ENCODE results near the gene FXR2. TPM values are rescaled to one million over a fixed set of nuclear protein-coding genes. Genes with fewer than 3 reads are reported as not detected.

The FXR2 gene
- total RNA-seq, 4 donors from 2014 or later = 32.1 to 35.7 (median 33.9) TPM

DNA sequence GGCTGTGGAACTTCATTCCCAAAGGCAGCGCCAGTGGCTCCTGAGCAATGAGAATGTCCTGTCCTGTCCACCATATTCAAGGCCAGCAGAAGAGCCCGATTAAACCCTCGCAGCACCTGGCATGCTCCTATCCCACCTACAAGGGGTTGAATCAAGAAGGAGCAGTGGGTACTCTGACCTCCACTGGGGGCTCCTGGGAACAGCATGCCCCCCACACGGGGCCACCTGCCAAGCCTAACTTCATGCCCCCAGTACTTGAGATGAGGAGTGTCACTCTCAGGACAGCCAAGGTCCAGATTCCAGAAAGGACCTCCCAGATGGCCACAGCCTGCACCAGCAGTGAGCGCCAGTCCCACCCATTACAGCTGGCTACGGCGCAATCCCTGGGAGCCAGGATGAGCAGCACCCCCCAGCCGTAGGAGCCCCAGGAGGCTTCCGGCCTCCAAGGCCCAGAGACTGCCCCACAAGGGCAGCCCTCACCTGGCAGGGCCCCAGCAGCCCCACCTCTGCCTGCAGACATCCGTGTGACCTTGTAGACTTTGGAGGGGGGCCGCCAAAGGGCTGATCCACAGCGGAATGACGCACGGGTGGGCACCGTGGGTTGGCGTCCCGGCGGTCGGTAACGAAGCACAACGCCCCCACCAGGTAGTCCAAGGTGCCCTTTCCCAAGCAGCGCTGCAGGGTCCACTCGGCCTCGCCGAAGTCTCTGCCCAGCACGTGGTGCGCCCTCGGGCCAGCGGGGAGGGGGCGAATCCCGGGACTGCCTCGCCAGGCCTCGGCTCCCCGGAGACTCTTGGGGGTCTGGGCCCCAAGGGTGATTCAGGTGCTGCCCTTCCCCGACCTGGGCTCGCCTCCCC is 32.1 kb downstream of the FXR2 start:
- no peak overlapping the region for H3K4me3 ChIP-seq (ENCODE audit: low read depth, poor library complexity, severe bottlenecking)
- TF ChIP-seq CTCF (IDR thresholded peaks at IDR 0.05) = no peak
- no peak for TF ChIP-seq POLR2A (IDR thresholded peaks at IDR 0.05)
- DNase-seq (ENCODE audit: low spot score in 2 of 2) = peak in 1 of 2 donors; percentile 88
- 81% methylated on average over 23 to 36 of the region's 36 CpGs for WGBS, 2 donors
- intact Hi-C loops (cut with DNase I; ENCODE audit: low total_unique reads) = no loop called here

DNA sequence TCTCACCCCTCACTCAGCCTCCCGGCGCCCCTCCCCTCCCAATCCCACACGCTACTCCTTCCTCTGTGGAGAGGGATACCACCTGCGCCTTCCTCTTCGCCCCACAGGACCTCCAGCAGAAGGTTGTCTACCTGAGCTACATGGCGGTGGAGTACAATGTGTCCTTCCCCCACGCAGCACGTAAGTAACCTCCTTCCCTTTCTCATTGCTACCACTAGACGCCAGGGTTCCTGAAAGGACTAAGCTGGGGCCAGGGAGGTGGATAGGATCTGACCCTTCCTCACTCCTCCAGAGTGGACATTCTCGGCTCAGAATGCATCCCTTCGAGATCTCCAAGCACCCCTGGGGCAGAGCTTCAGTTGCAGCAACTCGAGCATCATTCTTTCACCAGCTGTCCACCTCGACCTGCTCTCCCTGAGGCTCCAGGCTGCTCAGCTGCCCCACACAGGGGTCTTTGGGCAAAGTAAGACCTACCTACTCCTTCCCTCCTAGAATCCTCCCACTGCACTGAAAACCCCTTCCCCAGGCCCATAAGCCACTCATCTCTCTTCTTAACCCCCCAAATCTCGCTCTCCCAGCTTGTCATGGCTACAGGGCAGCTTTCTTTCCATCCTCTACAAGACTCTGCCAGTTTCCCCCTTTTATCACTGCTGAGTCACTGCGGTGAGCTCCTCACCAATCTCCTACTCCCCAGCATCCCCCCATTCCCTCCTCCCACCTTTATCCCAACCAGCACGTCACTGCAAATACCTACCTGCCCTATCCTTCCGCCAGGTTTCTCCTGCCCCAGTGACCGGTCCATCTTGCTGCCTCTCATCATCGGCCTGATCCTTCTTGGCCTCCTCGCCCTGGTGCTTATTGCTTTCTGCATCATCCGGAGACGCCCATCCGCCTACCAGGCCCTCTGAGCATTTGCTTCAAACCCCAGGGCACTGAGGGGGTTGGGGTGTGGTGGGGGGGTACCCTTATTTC is 33.8 kb downstream of the FXR2 start:
- peak in 1 of 2 donors; percentile 80 for DNase-seq (ENCODE audit: low spot score in 2 of 2)
- no peak for TF ChIP-seq POLR2A (IDR thresholded peaks at IDR 0.05)
- TF ChIP-seq CTCF (IDR thresholded peaks at IDR 0.05) = no peak
- WGBS, 2 donors = 79% methylated on average over 23 of the region's 23 CpGs
- no peak overlapping the region for H3K4me3 ChIP-seq (ENCODE audit: low read depth, poor library complexity, severe bottlenecking)
- intact Hi-C loops (cut with DNase I; ENCODE audit: low total_unique reads) = no loop called here

DNA sequence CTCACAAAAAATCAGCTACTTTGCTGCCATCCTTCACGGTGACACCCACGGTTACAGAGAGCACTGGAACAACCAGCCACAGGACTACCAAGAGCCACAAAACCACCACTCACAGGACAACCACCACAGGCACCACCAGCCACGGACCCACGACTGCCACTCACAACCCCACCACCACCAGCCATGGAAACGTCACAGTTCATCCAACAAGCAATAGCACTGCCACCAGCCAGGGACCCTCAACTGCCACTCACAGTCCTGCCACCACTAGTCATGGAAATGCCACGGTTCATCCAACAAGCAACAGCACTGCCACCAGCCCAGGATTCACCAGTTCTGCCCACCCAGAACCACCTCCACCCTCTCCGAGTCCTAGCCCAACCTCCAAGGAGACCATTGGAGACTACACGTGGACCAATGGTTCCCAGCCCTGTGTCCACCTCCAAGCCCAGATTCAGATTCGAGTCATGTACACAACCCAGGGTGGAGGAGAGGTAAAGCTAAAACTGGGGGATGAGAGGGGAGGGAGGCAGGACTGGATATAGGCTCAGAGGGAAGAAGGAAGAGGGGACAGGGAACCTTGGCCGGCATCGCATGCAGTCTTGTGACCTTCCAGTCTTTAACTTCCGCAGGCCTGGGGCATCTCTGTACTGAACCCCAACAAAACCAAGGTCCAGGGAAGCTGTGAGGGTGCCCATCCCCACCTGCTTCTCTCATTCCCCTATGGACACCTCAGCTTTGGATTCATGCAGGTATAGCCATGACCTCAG is 34.7 kb downstream of the FXR2 start:
- intact Hi-C loops (cut with DNase I; ENCODE audit: low total_unique reads) = no loop called here
- 57 to 66% methylated on average over 12 of the region's 12 CpGs for WGBS, 2 donors
- no peak for TF ChIP-seq CTCF (IDR thresholded peaks at IDR 0.05)
- TF ChIP-seq POLR2A (IDR thresholded peaks at IDR 0.05) = no peak
- no peak for DNase-seq (ENCODE audit: low spot score in 2 of 2)
- H3K4me3 ChIP-seq (ENCODE audit: low read depth, poor library complexity, severe bottlenecking) = no peak overlapping the region

GRCh38 chr17:7579001-7579833 is 35.5 kb downstream of the FXR2 start, which contains the start of gene CD68:
Gene CD68, plus strand, starts transcription at chr17:7579638. Its CDS starts 40 bp downstream, at chr17:7579678.
- no peak within 1 kb of the TSS for H3K4me3 ChIP-seq (ENCODE audit: low read depth, poor library complexity, severe bottlenecking)
- intact Hi-C loops (cut with DNase I; ENCODE audit: low total_unique reads) = no loop called here
- TF ChIP-seq CTCF (IDR thresholded peaks at IDR 0.05) = no peak
- TF ChIP-seq POLR2A (IDR thresholded peaks at IDR 0.05) = peak in 1 of 2 donors; percentile 46
- WGBS, 2 donors = 9 to 12% methylated on average over 7 of the region's 7 CpGs
- DNase-seq (ENCODE audit: low spot score in 2 of 2) = peak; percentile 89 to 95

Measured in lower leg skin (tissue), 4 donors.